GM19193 (cell line): ENCODE results near the gene ZNRD2.

Experiments
- POLR2A ChIP-seq: IDR thresholded peaks from 4 replicates; pipeline ENCODE4 v1.6.1; 2011; ENCODE audit not compliant: insufficient read depth, insufficient read length; ENCODE audit errors: extremely low read depth

Gene ZNRD2

DNA sequence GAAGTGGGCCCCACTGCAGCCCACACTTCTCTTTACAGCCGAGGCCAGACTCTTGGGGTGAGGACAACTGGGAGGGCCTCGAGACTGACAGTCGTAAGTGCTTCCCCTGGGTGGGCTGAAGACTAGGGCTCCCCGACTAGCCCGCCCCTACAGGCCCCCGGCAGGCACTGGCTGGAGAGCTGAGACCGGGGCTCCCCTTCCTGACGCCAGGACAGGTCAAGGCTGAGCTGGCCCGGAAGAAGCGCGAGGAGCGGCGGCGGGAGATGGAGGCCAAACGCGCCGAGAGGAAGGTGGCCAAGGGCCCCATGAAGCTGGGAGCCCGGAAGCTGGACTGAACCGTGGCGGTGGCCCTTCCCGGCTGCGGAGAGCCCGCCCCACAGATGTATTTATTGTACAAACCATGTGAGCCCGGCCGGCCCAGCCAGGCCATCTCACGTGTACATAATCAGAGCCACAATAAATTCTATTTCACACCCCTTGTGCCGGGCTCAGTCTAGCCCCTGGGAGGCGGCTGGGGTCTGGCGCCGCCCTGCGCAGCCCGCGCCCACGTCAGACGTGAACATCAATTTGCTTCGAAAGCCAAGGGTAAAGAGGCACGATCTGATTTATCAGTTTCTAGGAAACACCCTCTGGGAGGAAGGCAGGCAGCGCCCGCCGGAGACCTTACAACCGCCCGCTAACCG lies 31.9 kb upstream of the ZNRD2 start:
- no peak for TF ChIP-seq POLR2A

- TF ChIP-seq POLR2A = no peak
Measured at GRCh38 chr11:65538915-65539743, 31.1 kb upstream of the ZNRD2 start.

DNA sequence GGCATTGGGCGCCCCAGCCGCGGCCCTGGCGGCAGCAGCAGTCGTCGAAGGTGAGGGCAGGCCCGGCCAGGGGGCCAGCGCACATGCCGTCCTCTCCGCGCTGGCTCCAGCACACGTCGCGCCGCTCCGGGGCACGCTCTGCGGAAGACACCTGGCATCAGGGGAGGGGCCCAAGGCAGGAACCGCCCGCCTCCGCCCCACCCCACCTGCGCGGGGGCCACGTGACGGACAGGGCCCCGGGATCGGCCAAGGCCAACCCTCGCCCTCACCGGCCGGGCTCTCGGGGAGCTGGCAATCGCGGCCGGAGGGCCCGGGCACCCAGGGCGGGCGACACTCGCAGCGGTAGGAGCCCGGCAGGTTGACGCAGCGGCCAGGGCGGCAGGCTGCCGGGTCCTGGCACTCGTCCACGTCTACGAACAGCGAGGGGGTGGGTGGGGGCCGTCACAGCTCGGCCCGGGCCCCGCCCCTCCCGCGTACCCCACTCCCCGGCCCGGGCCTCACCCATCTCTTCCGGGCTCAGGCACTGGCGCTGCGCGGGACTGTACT lies 30.5 kb upstream of the ZNRD2 start:
- TF ChIP-seq POLR2A = no peak

DNA sequence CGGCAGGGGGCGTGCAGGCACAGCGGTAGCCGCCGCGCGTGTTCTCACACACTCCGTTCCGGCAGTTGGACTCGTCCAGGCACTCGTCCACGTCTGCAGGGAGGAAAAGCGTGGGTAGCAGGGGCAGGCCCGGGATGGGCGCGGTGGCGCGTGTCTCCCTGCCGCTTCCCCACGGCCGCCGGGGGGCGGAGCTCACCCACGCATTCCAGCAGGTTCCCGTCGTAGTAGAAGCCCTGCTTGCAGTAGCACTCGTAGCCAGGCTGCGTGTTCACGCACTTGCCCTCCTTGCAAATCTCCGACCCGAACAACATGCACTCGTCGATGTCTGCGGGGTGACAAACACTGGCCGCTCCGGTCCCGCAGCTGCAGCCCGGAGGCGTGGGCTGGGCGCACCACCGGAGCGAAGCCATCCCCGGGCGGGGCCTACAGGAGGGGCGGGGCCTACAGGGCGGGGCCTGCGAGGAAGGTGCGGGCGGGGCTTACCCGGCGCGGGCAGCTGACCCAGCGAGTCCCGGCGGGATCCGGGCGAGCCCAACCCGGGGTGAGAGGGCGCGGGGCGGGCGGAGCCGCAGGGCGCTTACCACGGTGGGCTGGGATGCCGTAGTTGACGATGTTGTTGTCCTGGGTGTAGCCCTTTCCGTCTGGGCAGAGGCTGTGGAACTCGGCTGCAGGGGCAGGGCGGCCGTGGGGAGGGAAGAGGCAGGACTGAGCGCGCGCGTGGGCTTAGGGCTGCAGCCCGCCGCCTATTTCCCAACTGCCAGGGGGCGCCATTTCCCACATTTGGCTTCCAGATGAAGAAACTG lies 29.8 kb upstream of the ZNRD2 start:
- TF ChIP-seq POLR2A = peak; percentile 52

GRCh38 chr11:65541093-65541982 lies 28.9 kb upstream of the ZNRD2 start:
- no peak for TF ChIP-seq POLR2A

DNA sequence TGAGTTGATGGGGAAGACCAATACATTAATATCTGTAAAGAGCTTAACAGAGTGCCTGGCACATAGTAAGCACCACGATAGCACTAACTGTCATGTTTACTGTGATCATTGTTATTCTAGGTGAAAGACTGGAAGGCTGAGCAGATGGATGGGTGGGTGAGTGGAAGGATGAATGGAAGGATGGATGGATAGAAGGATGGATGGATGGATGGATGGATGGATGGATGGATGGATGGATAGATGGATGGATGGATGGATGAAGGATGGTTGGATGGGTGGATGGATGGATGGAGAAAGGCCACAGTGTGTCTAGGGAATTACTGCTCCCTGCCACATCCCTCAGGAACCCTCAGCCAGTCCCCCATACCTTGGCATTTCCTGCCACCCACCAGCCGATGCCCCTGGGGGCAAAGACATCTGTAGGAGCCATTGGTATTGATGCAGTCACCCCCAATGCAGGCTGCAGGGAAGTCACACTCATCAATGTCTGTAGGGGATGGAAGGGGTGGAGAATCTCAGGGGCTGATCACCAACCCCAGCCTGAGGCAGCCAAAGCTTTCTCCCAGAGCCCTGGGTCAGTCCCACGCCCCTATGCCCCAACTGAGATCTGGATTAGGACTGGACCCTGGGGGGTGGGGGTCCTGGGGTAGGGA lies 27.4 kb upstream of the ZNRD2 start:
- TF ChIP-seq POLR2A = no peak

GRCh38 chr11:65545853-65546216 lies 24.4 kb upstream of the ZNRD2 start:
- TF ChIP-seq POLR2A = no peak

GRCh38 chr11:65546217-65546958 lies 23.9 kb upstream of the ZNRD2 start:
- TF ChIP-seq POLR2A = peak; percentile 36

- TF ChIP-seq POLR2A = no peak
Measured at GRCh38 chr11:65547446-65548125, 22.7 kb upstream of the ZNRD2 start.

- TF ChIP-seq POLR2A = no peak
Measured at GRCh38 chr11:65548395-65548794, 21.9 kb upstream of the ZNRD2 start.

DNA sequence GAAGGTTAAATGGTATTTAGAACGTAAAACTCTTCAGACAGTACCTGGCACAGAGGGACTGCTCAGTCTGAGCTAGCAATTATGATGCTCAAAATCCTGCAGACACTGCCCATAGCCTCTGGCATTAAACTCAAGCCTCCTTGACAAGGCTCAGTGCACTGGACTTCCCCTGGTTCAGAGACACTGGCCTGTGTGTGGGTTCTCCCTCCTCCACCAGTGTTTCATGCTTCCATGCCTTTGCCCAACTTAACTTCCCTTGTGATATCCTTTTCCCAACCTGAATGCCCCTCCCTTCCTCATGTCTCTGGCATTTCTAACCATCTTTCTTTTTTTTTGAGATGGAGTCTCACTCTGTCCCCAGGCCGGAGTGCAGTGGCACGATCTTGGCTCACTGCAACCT lies 21.2 kb upstream of the ZNRD2 start:
- no peak for TF ChIP-seq POLR2A

DNA sequence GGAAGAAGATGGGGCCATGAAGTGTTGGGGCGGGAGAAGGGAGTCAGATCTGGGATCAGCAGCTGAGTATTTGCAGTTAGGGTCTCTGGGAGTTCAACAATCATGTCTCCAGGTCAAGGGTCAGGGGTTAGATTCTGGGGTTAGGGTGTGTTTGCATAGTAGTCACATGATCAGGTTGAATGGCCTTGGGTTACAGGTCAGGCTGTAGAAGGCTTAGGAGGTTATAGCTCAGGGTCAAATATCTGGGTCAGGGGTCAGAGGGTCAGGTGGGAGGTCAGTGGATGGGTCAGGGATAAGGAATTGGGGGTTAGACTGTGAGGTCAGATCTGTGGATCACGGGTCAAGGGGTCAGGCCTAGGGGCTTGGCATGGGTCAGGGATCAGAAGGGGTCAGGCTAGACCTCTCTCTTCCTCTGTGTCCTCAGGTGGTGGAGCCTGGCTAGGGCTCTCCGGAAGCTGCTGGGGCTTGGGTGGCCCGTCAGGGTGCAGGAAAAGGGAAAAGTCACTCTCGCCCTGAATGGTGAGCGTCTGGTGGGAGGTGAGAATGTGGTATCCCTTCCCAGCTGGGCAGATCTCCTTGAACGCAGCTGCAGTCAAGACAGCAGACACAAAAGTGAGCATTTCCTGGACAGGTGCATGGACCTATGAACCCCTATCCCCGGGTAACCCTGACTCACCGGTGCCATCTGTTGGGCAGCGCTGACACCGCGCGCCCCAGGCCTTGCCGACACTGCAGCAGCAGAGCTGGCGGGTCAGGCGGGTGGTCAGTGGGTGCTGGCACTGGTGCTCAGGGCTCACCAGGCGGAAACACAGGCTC lies 18.5 kb upstream of the ZNRD2 start:
- peak; percentile 23 for TF ChIP-seq POLR2A
